ENCODE data around the gene POU2AF3.

DNA sequence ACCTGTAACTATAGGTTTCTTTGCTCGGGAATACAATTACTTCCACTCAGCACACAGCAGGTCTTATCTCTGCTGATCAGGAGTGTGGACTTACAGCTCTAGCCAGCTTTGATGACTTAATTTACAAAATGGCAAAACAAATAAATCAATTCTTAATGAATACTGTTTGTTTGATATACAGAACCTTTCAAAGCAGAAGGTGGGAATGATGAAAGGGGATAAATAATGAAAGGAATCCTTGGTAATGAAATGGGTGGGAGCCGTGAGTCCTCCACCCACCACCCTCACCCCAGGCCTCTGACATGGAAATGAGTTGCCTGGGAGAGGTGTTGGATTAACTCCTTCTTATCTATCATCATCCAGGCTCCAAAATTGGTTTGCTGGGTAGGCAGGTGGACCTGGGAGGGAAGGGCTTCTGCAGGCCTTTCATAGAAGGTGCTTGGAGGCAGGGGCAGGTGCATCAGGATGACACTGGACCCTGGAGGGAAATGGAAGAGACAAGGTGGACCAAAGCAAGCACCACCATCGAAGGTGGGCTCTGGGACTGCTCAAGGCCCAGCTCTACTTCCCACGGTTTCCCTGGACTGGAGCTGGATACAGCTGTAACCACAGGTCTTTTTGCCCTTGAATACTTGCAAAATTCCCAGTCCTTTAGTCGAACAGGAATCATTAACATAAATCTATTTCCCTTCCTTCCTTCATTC lies 57.8 kb downstream of the POU2AF3 start:
- TF ChIP-seq, protein P1, sequence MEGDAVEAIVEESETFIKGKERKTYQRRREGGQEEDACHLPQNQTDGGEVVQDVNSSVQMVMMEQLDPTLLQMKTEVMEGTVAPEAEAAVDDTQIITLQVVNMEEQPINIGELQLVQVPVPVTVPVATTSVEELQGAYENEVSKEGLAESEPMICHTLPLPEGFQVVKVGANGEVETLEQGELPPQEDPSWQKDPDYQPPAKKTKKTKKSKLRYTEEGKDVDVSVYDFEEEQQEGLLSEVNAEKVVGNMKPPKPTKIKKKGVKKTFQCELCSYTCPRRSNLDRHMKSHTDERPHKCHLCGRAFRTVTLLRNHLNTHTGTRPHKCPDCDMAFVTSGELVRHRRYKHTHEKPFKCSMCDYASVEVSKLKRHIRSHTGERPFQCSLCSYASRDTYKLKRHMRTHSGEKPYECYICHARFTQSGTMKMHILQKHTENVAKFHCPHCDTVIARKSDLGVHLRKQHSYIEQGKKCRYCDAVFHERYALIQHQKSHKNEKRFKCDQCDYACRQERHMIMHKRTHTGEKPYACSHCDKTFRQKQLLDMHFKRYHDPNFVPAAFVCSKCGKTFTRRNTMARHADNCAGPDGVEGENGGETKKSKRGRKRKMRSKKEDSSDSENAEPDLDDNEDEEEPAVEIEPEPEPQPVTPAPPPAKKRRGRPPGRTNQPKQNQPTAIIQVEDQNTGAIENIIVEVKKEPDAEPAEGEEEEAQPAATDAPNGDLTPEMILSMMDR (IDR thresholded peaks at IDR 0.05 in 4 of 5, conservative IDR thresholded peaks at IDR 0.05 in 1 of 5), result no peak
- TF ChIP-seq POLR2A (IDR thresholded peaks at IDR 0.05), result no peak

Measured in gastrocnemius medialis (tissue), 4 donors.